Measurements from ENCODE around the gene WWOX. TPM values are rescaled to one million over a fixed set of nuclear protein-coding genes. Genes with fewer than 3 reads are reported as not detected.

Gene WWOX
- total RNA-seq, 4 donors from 2014 or later: 76.8 to 102 (median 83.6) TPM

DNA sequence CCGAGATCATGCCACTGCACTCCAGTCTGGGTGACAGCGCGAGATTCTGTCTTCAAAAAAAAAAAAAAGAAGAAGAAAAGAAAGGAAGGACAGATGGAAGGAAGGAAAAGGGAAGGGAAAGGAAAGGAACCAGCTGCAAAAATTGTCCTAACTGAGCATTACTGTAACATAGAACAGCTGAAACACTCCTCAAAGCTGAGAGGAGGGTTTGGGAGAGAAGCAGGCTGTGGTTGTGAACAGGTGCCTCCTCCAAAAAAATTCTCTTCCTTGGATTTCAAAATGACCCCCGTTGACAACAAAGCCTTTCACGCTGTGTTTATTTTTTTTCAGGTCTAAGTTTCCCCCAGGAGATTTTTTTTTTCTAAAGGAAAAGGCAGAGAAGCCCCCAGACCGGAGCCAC lies 541.4 kb downstream of the WWOX start:
- no peak for DNase-seq (ENCODE audit: low spot score in 2 of 2)
- H3K27ac ChIP-seq: no peak overlapping the region
- no peaks in the 10 kb centered on the region for H3K36me3 ChIP-seq
- no peaks in the 10 kb centered on the region for H3K27me3 ChIP-seq
- no peak overlapping the region for H3K4me3 ChIP-seq
- H3K4me1 ChIP-seq: no peaks in the 10 kb centered on the region
- no peaks in the 10 kb centered on the region for H3K9me3 ChIP-seq
- 77 to 80% methylated on average over 6 of the region's 6 CpGs for WGBS, 2 donors
- TF ChIP-seq POLR2A (IDR thresholded peaks at IDR 0.05) (no peak), EP300 (IDR thresholded peaks at IDR 0.05) (no peak)
- TF ChIP-seq, protein P1, sequence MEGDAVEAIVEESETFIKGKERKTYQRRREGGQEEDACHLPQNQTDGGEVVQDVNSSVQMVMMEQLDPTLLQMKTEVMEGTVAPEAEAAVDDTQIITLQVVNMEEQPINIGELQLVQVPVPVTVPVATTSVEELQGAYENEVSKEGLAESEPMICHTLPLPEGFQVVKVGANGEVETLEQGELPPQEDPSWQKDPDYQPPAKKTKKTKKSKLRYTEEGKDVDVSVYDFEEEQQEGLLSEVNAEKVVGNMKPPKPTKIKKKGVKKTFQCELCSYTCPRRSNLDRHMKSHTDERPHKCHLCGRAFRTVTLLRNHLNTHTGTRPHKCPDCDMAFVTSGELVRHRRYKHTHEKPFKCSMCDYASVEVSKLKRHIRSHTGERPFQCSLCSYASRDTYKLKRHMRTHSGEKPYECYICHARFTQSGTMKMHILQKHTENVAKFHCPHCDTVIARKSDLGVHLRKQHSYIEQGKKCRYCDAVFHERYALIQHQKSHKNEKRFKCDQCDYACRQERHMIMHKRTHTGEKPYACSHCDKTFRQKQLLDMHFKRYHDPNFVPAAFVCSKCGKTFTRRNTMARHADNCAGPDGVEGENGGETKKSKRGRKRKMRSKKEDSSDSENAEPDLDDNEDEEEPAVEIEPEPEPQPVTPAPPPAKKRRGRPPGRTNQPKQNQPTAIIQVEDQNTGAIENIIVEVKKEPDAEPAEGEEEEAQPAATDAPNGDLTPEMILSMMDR (IDR thresholded peaks at IDR 0.05): no peak

DNA sequence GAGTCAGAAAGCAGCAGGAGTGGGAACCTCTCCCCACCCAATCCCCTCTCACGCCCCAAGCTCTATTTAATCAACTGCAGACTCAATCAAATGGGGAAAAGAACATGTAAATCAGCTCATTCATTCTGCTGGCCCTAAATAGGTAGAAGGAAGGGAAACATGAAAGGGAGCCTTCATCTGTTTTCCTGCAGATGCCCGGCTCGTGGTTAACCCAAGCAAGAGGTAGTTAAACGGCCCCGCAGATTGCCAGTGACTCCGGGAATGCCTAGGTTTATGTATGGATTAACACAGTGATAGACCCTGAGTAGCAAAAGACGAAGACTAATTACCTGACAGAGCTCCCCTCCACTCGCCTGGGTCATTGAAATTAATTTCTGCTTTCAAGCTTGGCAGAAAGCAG lies 542.0 kb downstream of the WWOX start:
- no peak overlapping the region for H3K4me3 ChIP-seq
- TF ChIP-seq POLR2A (IDR thresholded peaks at IDR 0.05) (no peak), EP300 (IDR thresholded peaks at IDR 0.05) (no peak)
- TF ChIP-seq, protein P1 (IDR thresholded peaks at IDR 0.05): no peak
- no peaks in the 10 kb centered on the region for H3K4me1 ChIP-seq
- no peaks in the 10 kb centered on the region for H3K36me3 ChIP-seq
- WGBS, 2 donors: 62 to 65% methylated on average over 8 of the region's 8 CpGs
- H3K9me3 ChIP-seq: no peaks in the 10 kb centered on the region
- no peak for DNase-seq (ENCODE audit: low spot score in 2 of 2)
- no peaks in the 10 kb centered on the region for H3K27me3 ChIP-seq
- no peak overlapping the region for H3K27ac ChIP-seq

DNA sequence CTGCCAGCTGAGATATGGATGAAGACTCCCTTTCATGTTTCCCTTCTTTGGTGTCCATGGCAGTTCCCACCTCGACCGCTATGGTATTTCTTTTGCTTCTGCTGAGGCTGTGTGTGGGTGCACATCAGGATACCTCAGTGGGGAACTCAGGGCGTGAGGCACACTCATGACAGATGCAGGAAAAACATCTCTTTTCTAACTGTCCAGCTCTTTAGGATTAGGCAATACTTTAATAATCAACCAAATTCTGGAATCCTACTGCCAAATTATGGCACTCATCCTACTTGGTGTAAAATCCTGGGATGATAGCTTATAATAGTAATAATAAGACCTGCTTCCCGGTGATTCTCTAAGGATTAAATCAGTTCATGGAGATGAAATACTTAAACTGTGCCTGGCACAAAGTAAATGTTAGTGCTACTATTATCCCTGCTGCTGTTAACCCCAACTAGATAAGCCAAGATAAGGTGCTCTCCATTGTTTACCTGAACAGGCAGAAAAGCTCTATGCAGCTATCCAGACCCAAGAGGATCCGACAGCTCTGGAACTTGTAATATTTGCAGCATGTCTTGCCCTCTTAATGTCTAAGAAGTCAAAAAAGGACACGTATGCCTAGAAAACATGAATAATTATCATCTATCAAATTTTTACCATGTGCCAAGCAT lies 543.3 kb downstream of the WWOX start:
- Histone ChIP-seq H3K27ac (no peak overlapping the region), H3K9me3 (no peaks in the 10 kb centered on the region), H3K4me3 (no peak overlapping the region), H3K36me3 (no peaks in the 10 kb centered on the region), H3K27me3 (no peaks in the 10 kb centered on the region), H3K4me1 (peaks cover 0 to 5% (median 0%) of the 10 kb centered on the region in 4 donors)
- 90% methylated on average over 6 of the region's 6 CpGs for WGBS, 2 donors
- TF ChIP-seq POLR2A (IDR thresholded peaks at IDR 0.05): no peak
- TF ChIP-seq, protein P1 (IDR thresholded peaks at IDR 0.05): no peak
- TF ChIP-seq EP300 (IDR thresholded peaks at IDR 0.05): no peak
- no peak for DNase-seq (ENCODE audit: low spot score in 2 of 2)

DNA sequence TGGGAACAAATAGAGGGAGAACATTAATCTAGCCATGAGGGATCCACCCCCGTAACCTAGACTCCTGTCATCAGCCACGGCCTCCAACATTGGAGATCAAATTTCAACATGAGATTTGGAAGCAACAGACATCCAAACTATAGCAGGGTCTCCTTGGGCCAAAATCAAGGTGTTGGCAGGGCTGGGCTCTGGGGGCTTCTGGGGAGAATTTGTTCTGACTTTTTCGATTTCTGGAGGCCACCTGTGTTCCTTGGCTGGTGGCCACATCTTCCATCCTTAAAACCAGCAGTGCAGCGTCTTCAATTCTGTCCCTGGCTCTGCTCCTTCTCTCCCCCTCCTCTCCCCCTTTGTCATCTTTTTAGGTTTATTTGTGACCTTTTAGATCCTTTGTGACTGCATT lies 546.2 kb downstream of the WWOX start:
- H3K4me3 ChIP-seq: no peak overlapping the region
- 77 to 84% methylated on average over 4 of the region's 4 CpGs for WGBS, 2 donors
- H3K27ac ChIP-seq: no peak overlapping the region
- peaks cover 0 to 16% (median 2%) of the 10 kb centered on the region in 4 donors for H3K4me1 ChIP-seq
- no peaks in the 10 kb centered on the region for H3K27me3 ChIP-seq
- DNase-seq (ENCODE audit: low spot score in 2 of 2): no peak
- no peaks in the 10 kb centered on the region for H3K36me3 ChIP-seq
- no peaks in the 10 kb centered on the region for H3K9me3 ChIP-seq
- no peak for TF ChIP-seq POLR2A (IDR thresholded peaks at IDR 0.05)
- TF ChIP-seq, protein P1 (IDR thresholded peaks at IDR 0.05): no peak
- no peak for TF ChIP-seq EP300 (IDR thresholded peaks at IDR 0.05)

DNA sequence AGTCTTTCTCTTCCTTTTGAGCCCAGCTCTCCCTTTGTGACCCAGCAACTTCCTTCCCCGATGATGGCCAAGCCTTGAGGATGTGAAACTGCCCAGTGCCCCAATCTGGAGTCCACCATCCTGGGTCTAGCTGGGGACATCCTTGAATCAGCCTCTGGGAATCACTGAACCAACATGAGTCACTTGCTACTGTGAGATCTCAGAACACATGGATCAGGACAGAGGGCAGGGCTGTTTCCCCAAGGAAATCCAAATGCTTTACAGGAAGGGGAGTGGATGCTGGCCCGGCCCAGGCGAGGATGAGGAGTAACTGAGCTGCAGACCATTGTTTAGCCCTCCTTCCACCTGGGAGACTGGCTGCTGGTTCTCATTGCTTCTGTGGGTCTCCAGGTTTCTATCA lies 547.6 kb downstream of the WWOX start:
- WGBS, 2 donors: 83 to 86% methylated on average over 3 of the region's 3 CpGs

More for the DNA sequence above, 547.6 kb downstream of the WWOX start:
- peaks cover 0 to 16% (median 2%) of the 10 kb centered on the region in 4 donors for H3K4me1 ChIP-seq
- no peaks in the 10 kb centered on the region for H3K27me3 ChIP-seq
- no peak for TF ChIP-seq EP300 (IDR thresholded peaks at IDR 0.05)
- no peak for TF ChIP-seq POLR2A (IDR thresholded peaks at IDR 0.05)
- TF ChIP-seq, protein P1 (IDR thresholded peaks at IDR 0.05): no peak
- H3K9me3 ChIP-seq: no peaks in the 10 kb centered on the region
- H3K27ac ChIP-seq: no peak overlapping the region
- H3K4me3 ChIP-seq: no peak overlapping the region
- H3K36me3 ChIP-seq: no peaks in the 10 kb centered on the region
- DNase-seq (ENCODE audit: low spot score in 2 of 2): no peak
